Activated CD4-positive, alpha-beta T cell treated with anti-CD3 and anti-CD28 coated beads, Interleukin-2, amount 50 U/mL, for 24 hours (primary cell): ENCODE data around the gene IBTK.

ENCODE experiments used
- DNase-seq, 2 donors: peaks; one replicate each; pipeline ENCODE4 v3.0.0-alpha.2; 2020; ENCODE audit warnings: low read depth in 1 of 2, low spot score in 1 of 2

IBTK gene

GRCh38 chr6:82123632-82124031 lies 123.9 kb downstream of the IBTK start:
- no peak for DNase-seq
